PC-3 (cell line): ENCODE results near the gene ZNF22. TPM values are rescaled to one million over a fixed set of nuclear protein-coding genes. Genes with fewer than 3 reads are reported as not detected.

Experiments
- ATAC-seq: fragments of 200-7000 bp; cut with Tn5 transposase; 2 replicates; pipeline ENCODE4 v1.9.1; 2020; ENCODE audit warnings: mild to moderate bottlenecking, moderate library complexity
- BruUV-seq: library from RNA; stranded (reverse); fragments of 400-500 nt; replicated peaks from 2 replicates; lab custom pipeline; 2021; lab: Mats Ljungman, UMichigan
- CTCF ChIA-PET: fragments of 300-600 bp; sonication (Branson Sonifier 250); formaldehyde crosslinking; loops from one replicate; lab custom pipeline; 2022; ENCODE audit warnings: antibody characterized with exemption; lab: Charles Lee
- POLR2A ChIA-PET: fragments of 300-600 bp; sonication (Branson Sonifier 250); formaldehyde crosslinking; loops from one replicate; lab custom pipeline; 2022; ENCODE audit warnings: antibody characterized with exemption; ENCODE audit not compliant: unreplicated experiment; lab: Charles Lee
- DNase-seq: peaks from one replicate; pipeline ENCODE4 v3.0.0-alpha.2; 2015
- H2AFZ ChIP-seq: fragments of 300-600 bp; sonication (generic); 2 replicates; pipeline ENCODE4 v1.6.0; 2016; ENCODE audit warnings: antibody characterized with exemption, low read length
- H3F3A ChIP-seq: fragments of 300-600 bp; sonication (generic); one replicate; pipeline ENCODE4 v1.6.0; 2017; ENCODE audit warnings: antibody characterized with exemption, low read length, control low read depth, mild to moderate bottlenecking; ENCODE audit not compliant: unreplicated experiment
- H3K27ac ChIP-seq: fragments of 300-600 bp; sonication (generic); 2 replicates; pipeline ENCODE4 v1.5.1; 2016; ENCODE audit warnings: mild to moderate bottlenecking, low read length
- H3K27me3 ChIP-seq: fragments of 300-600 bp; sonication (generic); 2 replicates; pipeline ENCODE4 v1.6.1; 2016; ENCODE audit warnings: low read length, mixed read lengths
- H3K36me3 ChIP-seq: fragments of 300-600 bp; sonication (generic); 2 replicates; pipeline ENCODE4 v1.6.1; 2016; ENCODE audit warnings: low read depth, mixed run types, low read length, mixed read lengths
- H3K4me1 ChIP-seq: fragments of 300-600 bp; sonication (generic); 2 replicates; pipeline ENCODE4 v1.5.1; 2016; ENCODE audit warnings: low read length; ENCODE audit not compliant: insufficient read depth
- H3K4me2 ChIP-seq: fragments of 300-600 bp; sonication (generic); 2 replicates; pipeline ENCODE4 v1.6.0; 2016; ENCODE audit warnings: low read length
- H3K4me3 ChIP-seq: fragments of 300-600 bp; sonication (generic); 2 replicates; pipeline ENCODE4 v1.5.1; 2016; ENCODE audit warnings: mild to moderate bottlenecking, low read length, mixed read lengths
- H3K79me2 ChIP-seq: fragments of 300-600 bp; sonication (generic); 2 replicates; pipeline ENCODE4 v1.6.1; 2017; ENCODE audit warnings: low read length, mixed read lengths
- H3K9ac ChIP-seq: fragments of 300-600 bp; sonication (generic); 2 replicates; pipeline ENCODE4 v1.6.0; 2016; ENCODE audit warnings: mild to moderate bottlenecking, low read length
- H3K9me2 ChIP-seq: fragments of 300-600 bp; sonication (generic); replicated peaks from 2 replicates; pipeline ENCODE4 v1.6.1; 2016; ENCODE audit warnings: mixed run types, low read length, mixed read lengths
- H3K9me3 ChIP-seq: fragments of 300-600 bp; sonication (generic); 2 replicates; pipeline ENCODE4 v1.6.1; 2016; ENCODE audit warnings: low read length, mixed read lengths
- H4K20me1 ChIP-seq: fragments of 300-600 bp; sonication (generic); 2 replicates; pipeline ENCODE4 v1.6.1; 2016; ENCODE audit warnings: low read length, mixed read lengths
- CTCF ChIP-seq: fragments of 300-600 bp; sonication (generic); conservative IDR thresholded peaks from 2 replicates; pipeline ENCODE4 v1.5.1; 2017; ENCODE audit warnings: antibody characterized with exemption, low read depth, mild to moderate bottlenecking, low read length
- EZH2 ChIP-seq: fragments of 300-600 bp; sonication (generic); IDR thresholded peaks from one replicate; pipeline ENCODE4 v1.6.1; 2017; ENCODE audit warnings: antibody characterized with exemption, mild to moderate bottlenecking, low read length; ENCODE audit not compliant: unreplicated experiment
- EZH2phosphoT487 ChIP-seq: fragments of 300-600 bp; sonication (generic); IDR thresholded peaks from 2 replicates; pipeline ENCODE4 v1.6.1; 2018; ENCODE audit warnings: mild to moderate bottlenecking, antibody characterized with exemption, low read length, borderline replicate concordance
- intact Hi-C: fragments of 100-400 bp; cut with micrococcal nuclease; formaldehyde crosslinking; loops from 2 replicates; pipeline ENCODE4 v1.9.0; 2023
- total RNA-seq: library from RNA; depleted of rRNA; stranded (reverse); fragments of >200 nt; gene quantifications from 2 replicates; pipeline ENCODE4 v1.2.3, GENCODE V29; 2014

ZNF22 gene
- total RNA-seq, 1 experiment from 2014 or later, result 24.8 TPM

GRCh38 chr10:44980309-44981171, 20.2 kb upstream of the ZNF22 start:
- H3K4me3 ChIP-seq, result peak overlapping the region; percentile 16; the same call in 1 of the 2 replicates
- H3K27ac ChIP-seq, result peak overlapping the region; percentile 98
- no peaks in the 10 kb centered on the region for H4K20me1 ChIP-seq
- H3K27me3 ChIP-seq, result no peaks in the 10 kb centered on the region
- H3K79me2 ChIP-seq, result 0 out of 2 replicates have a peak, but pooled peaks cover 19% of the 10 kb centered on the region
- H3F3A ChIP-seq, result peaks cover 5% of the 10 kb centered on the region
- TF ChIP-seq EZH2, result no peak
- no peak for TF ChIP-seq EZH2phosphoT487
- no peak for TF ChIP-seq CTCF
- peak overlapping the region; percentile 77 for H3K4me2 ChIP-seq
- H3K9me3 ChIP-seq, result no peaks in the 10 kb centered on the region
- BruUV-seq, result no TSS peak
- H2AFZ ChIP-seq, result peak overlapping the region; percentile 60
- ATAC-seq (no peak), DNase-seq (no peak)
- peaks cover 67% of the 10 kb centered on the region for H3K4me1 ChIP-seq
- intact Hi-C loops, result no loop called here
- ChIA-PET POLR2A (interaction anchor here (0.6 to 1.5 kb wide), 3 partner anchors 14 to 341 kb away, joined by 5 to 8 read pairs (median 7); partner anchors contain the start of gene ZNF22), CTCF (interaction anchor here (0.5 kb wide), 1 partner anchor 23 kb away, joined by 3 read pairs; no protein-coding TSS in a partner anchor)
- no peaks in the 10 kb centered on the region for H3K36me3 ChIP-seq
- H3K9me2 ChIP-seq, result no peaks in the 10 kb centered on the region
- H3K9ac ChIP-seq, result peak overlapping the region; percentile 83

DNA sequence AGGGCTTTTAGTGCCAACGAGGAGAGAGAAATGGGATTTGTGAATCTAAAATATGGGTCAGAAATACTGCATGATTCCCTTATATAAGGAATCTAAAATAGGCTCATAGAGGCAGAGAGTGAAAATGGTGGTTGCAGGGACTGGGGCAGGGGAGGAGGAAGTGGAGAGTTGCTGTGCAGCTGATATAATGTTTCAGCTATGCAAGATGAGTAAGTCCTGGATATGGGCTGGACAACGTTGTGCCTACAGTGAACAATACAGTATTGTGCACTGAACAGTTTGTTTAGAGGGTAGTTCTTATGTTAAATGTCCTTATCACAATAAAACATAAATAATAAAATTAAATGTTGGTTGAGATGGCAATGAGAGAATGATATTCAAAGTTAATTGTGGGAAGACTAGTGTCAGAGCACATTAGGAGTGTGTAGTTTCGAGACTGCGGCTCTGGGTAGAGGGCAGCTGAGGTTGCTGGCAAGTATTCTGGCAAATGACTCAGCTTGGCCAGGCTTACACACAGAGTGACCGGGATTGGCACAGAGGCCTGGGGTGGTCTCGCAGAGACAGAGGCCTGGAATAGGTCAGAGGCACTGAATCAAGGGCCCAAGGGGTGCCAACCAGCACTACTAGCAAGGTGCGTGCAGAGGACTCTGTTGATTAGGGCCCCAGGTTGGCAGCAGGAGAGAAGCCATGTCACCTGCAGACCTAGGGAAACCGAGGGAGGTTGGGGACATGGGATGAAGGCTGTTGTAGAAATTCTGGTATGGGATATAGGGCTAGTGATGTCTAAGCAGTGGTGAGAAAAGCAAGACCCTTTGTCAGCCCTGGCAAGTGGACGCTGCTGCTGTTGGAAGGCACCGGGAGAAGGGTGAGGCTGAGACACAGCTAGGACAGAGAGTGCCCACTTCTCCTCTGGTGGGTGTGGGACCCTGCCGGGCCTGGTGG, 19.3 kb upstream of the ZNF22 start:
- Histone ChIP-seq H2AFZ (peak overlapping the region; percentile 60), H3K79me2 (0 out of 2 replicates have a peak, but pooled peaks cover 19% of the 10 kb centered on the region), H3K9ac (peak overlapping the region; percentile 83), H3K4me3 (peak overlapping the region; percentile 16; the same call in 1 of the 2 replicates), H3K27ac (peak overlapping the region; percentile 98), H3K9me3 (no peaks in the 10 kb centered on the region), H3K9me2 (no peaks in the 10 kb centered on the region), H3K36me3 (no peaks in the 10 kb centered on the region), H3K4me2 (peak overlapping the region; percentile 77), H3F3A (peaks cover 5% of the 10 kb centered on the region), H3K4me1 (peaks cover 57% of the 10 kb centered on the region), H3K27me3 (no peaks in the 10 kb centered on the region), H4K20me1 (no peaks in the 10 kb centered on the region)
- BruUV-seq, result TSS peak; percentile 60
- ATAC-seq (peak; percentile 77), DNase-seq (peak; percentile 92)
- TF ChIP-seq EZH2, result no peak
- peak; percentile 27; the same call in 1 of the 2 replicates for TF ChIP-seq CTCF
- TF ChIP-seq EZH2phosphoT487, result no peak
- ChIA-PET POLR2A (interaction anchor here (0.6 to 1.5 kb wide), 3 partner anchors 13 to 340 kb away, joined by 5 to 8 read pairs (median 7); partner anchors contain the start of gene ZNF22), CTCF (interaction anchor here (1.4 kb wide), 1 partner anchor 20 kb away, joined by 8 read pairs; no protein-coding TSS in a partner anchor)
- intact Hi-C loops, result loop anchor here (1.0 kb wide), 1 partner anchor 19 kb away; the partner anchor contains the start of gene ZNF22
